ENCODE data around the gene BNIP5. TPM values are rescaled to one million over a fixed set of nuclear protein-coding genes. Genes with fewer than 3 reads are reported as not detected.

BNIP5 gene
- total RNA-seq, 8 experiments from 2014 or later: 0.05 to 0.45 (median 0.14) TPM; not detected in 3

DNA sequence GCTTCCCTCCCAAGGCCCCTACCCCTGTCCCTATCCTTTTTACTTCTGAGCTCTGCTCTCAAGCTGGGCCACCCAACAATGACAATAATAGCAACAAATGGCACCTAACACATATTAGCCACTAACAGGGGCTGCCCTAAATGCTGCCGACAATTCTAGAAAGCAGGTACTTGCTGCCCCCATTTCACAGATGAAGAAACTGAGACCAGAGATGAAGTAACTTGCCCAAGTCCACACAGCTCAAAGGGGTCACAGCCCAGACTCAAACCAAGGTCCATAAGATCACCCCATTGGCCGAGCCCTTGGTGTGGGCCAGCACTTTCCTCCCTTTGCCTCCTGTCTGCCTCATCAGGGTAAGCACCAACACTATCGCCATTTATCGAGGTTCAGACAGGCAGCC is 12.0 kb downstream of the BNIP5 start:
- no peak overlapping the region for H3K4me3 ChIP-seq
- in situ Hi-C loops (cut with MboI; ENCODE audit: low pct_unique_long_range_greater_than_20kb in 2 of 9, low sequenced_read_pairs in 9 of 9, unreplicated experiment in 9 of 9): no loop called here
- peaks cover 54 to 56% of the 10 kb centered on the region in 2 donors for H3K4me1 ChIP-seq (replicated peaks in 1 of 2)
- no peak for ATAC-seq (replicated peaks in 6 of 8)
- WGBS, 10 experiments: 89 to 100% (median 100%) methylated on average over 1 to 3 of the region's 4 CpGs; no CpG with 5 or more reads in 7 of the 10 experiments
- H3K27ac ChIP-seq: no peak overlapping the region

GRCh38 chr6:36324191-36324590 is 12.5 kb downstream of the BNIP5 start:
- ATAC-seq (replicated peaks in 6 of 8): no peak
- in situ Hi-C loops (cut with MboI; ENCODE audit: low pct_unique_long_range_greater_than_20kb in 2 of 9, low sequenced_read_pairs in 9 of 9, unreplicated experiment in 9 of 9): no loop called here

DNA sequence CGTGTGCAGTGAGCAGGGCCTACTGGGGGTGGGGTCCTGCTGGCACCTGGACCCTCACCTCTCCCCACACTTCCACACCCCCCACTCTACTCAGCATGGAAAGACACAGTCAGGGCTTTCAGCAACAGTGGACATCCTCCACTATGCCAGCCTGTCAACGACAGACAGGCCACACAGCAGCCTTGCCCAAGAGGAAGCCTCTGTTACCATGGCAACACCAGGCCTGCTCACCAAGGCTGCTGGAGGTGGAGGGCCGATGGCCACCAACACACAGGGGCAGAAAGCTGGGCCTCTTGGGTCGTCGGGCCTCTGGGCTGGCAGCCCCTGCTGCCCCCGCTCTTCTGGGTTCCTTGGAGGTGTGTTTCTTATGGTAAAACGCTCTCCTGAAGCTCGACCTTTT is 13.6 kb downstream of the BNIP5 start:
- in situ Hi-C loops (cut with MboI; ENCODE audit: low pct_unique_long_range_greater_than_20kb in 2 of 9, low sequenced_read_pairs in 9 of 9, unreplicated experiment in 9 of 9): no loop called here
- ATAC-seq (replicated peaks in 6 of 8): peak in 5 of 8 experiments; percentile 60 to 79 (median 76)
- H3K4me1 ChIP-seq (replicated peaks in 1 of 2): peaks cover 49 to 52% of the 10 kb centered on the region in 2 donors
- WGBS, 10 experiments: 29 to 90% methylated on average over 1 to 2 of the region's 8 CpGs; no CpG with 5 or more reads in 8 of the 10 experiments
- H3K27ac ChIP-seq: no peak overlapping the region
- H3K4me3 ChIP-seq: no peak overlapping the region

More at GRCh38 chr6:36324191-36324590, 12.5 kb downstream of the BNIP5 start:
- peaks cover 54 to 58% of the 10 kb centered on the region in 2 donors for H3K4me1 ChIP-seq (replicated peaks in 1 of 2)
- H3K4me3 ChIP-seq: no peak overlapping the region
- WGBS, 10 experiments: 71 to 95% (median 80%) methylated on average over 1 to 4 of the region's 6 CpGs; no CpG with 5 or more reads in 7 of the 10 experiments
- no peak overlapping the region for H3K27ac ChIP-seq

DNA sequence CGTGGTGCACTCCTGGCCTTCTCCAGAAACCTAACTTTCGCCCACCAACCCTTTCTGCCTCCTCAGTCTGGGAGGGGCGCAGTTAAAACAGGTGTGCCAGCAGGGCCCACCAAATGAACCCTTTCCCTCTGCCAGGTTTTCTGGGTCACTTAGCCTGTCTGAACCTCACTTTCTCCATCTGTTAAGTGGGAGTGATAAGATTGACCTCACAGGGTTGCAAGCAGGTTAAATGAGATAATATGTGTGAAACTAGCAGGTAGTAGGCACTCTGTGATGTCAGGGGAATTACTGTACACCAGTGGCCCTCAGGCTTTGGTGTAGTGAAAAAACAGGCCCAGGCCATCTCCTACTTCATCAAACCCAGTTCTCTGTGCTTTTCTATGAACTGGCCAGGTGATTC is 14.1 kb downstream of the BNIP5 start:
- WGBS, 10 experiments: 50 to 100% (median 100%) methylated on average over 1 to 3 of the region's 3 CpGs; no CpG with 5 or more reads in 5 of the 10 experiments
- no peak for ATAC-seq (replicated peaks in 6 of 8)
- Histone ChIP-seq H3K4me1 (replicated peaks in 1 of 2) (peaks cover 45 to 47% of the 10 kb centered on the region in 2 donors), H3K4me3 (no peak overlapping the region), H3K27ac (no peak overlapping the region)
- in situ Hi-C loops (cut with MboI; ENCODE audit: low pct_unique_long_range_greater_than_20kb in 2 of 9, low sequenced_read_pairs in 9 of 9, unreplicated experiment in 9 of 9): no loop called here

- peak; percentile 19 to 80 (median 70) for ATAC-seq (replicated peaks in 6 of 8)
- peaks cover 24 to 26% of the 10 kb centered on the region in 2 donors for H3K4me1 ChIP-seq (replicated peaks in 1 of 2)
- H3K4me3 ChIP-seq: no peak overlapping the region
- peak overlapping the region in 1 of 2 donors; percentile 52 for H3K27ac ChIP-seq
- in situ Hi-C loops (cut with MboI; ENCODE audit: low pct_unique_long_range_greater_than_20kb in 2 of 9, low sequenced_read_pairs in 9 of 9, unreplicated experiment in 9 of 9): no loop called here
- WGBS, 10 experiments: 37 to 93% (median 81%) methylated on average over 3 of the region's 11 CpGs; no CpG with 5 or more reads in 5 of the 10 experiments
These were observed 16.2 kb downstream of the BNIP5 start for GRCh38 chr6:36320475-36320874.

DNA sequence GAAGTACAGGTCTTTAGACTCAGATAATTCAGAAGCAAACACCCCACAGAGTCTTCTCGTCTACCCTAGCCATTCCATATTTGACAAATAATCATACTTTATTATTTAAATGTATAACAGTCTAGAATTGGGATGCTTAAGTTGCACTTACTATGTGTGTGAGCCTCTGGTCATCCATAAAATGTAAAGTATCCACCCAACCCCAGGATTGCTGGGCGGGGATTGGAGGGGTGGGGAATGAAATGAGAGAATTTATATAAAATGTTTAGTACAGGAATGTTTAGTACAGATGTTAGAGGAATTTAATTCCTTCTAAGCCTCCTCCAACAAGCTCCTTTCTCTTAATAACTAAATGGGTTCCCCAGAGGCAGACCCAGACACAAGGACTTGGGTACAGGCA is 16.9 kb downstream of the BNIP5 start:
- WGBS, 10 experiments: 0 to 100% (median 47%) methylated on average over 1 to 2 of the region's 2 CpGs; no CpG with 5 or more reads in 2 of the 10 experiments
- Histone ChIP-seq H3K4me1 (replicated peaks in 1 of 2) (peaks cover 19 to 22% of the 10 kb centered on the region in 2 donors), H3K27ac (no peak overlapping the region), H3K4me3 (no peak overlapping the region)
- in situ Hi-C loops (cut with MboI; ENCODE audit: low pct_unique_long_range_greater_than_20kb in 2 of 9, low sequenced_read_pairs in 9 of 9, unreplicated experiment in 9 of 9): no loop called here
- ATAC-seq (replicated peaks in 6 of 8): peak in 3 of 8 experiments; percentile 68 to 78 (median 74)

DNA sequence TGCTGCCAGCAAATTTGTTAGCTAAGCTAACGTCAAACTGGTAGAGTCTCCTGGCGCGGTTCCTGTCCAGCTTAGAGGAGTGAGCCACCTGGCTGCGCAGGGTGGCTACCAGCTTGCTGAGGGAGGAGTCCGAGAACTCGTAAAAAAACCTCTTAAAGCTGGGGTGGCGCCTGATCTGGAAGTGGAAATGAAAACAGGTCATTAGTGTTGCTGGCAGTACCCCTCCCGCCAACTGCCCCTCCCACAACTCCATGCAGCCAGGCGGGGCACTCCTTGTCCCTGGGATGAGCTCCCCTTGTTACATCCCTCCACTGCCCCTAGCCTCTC is 17.3 kb downstream of the BNIP5 start:
- Histone ChIP-seq H3K27ac (no peak overlapping the region), H3K4me3 (no peak overlapping the region), H3K4me1 (replicated peaks in 1 of 2) (peaks cover 19 to 22% of the 10 kb centered on the region in 2 donors)
- 21 to 95% (median 67%) methylated on average over 1 to 7 of the region's 9 CpGs; no CpG with 5 or more reads in 4 of the 10 experiments for WGBS, 10 experiments
- ATAC-seq (replicated peaks in 6 of 8): peak in 4 of 8 experiments; percentile 23 to 78 (median 67)
- in situ Hi-C loops (cut with MboI; ENCODE audit: low pct_unique_long_range_greater_than_20kb in 2 of 9, low sequenced_read_pairs in 9 of 9, unreplicated experiment in 9 of 9): no loop called here

GRCh38 chr6:36318690-36319435 is 17.8 kb downstream of the BNIP5 start:
- H3K27ac ChIP-seq: no peak overlapping the region
- no peak overlapping the region for H3K4me3 ChIP-seq
- in situ Hi-C loops (cut with MboI; ENCODE audit: low pct_unique_long_range_greater_than_20kb in 2 of 9, low sequenced_read_pairs in 9 of 9, unreplicated experiment in 9 of 9): no loop called here
- peaks cover 19 to 25% of the 10 kb centered on the region in 2 donors for H3K4me1 ChIP-seq (replicated peaks in 1 of 2)
- WGBS, 10 experiments: 44 to 83% (median 70%) methylated on average over 1 to 6 of the region's 6 CpGs
- peak in 3 of 8 experiments; percentile 8 to 16 (median 9) for ATAC-seq (replicated peaks in 6 of 8)

DNA sequence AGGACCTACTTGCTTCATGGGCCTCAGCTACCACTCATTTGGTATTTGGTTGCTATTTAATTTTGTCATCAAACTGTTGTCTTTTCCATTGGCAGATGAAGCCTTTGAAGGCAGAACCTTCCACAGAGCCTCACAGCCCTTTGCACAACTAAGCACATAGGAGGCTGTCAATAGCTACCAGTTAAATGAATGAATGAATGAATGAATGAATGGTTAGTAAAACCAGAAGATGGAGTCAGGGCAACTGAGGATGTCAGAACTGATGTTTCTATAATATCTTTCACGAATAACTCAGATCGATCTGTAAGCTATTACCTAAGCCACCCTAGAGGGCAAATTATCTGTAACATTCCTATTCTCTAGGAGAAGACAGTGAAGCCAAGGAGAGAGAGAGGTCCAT is 19.1 kb downstream of the BNIP5 start:
- Histone ChIP-seq H3K4me1 (replicated peaks in 1 of 2) (peaks cover 10 to 20% of the 10 kb centered on the region in 2 donors), H3K27ac (no peak overlapping the region), H3K4me3 (no peak overlapping the region)
- in situ Hi-C loops (cut with MboI; ENCODE audit: low pct_unique_long_range_greater_than_20kb in 2 of 9, low sequenced_read_pairs in 9 of 9, unreplicated experiment in 9 of 9): no loop called here
- 70 to 100% (median 96%) methylated on average over 1 to 2 of the region's 2 CpGs; no CpG with 5 or more reads in 2 of the 10 experiments for WGBS, 10 experiments
- no peak for ATAC-seq (replicated peaks in 6 of 8)

- no peak overlapping the region for H3K27ac ChIP-seq
- no peak for ATAC-seq (replicated peaks in 6 of 8)
- in situ Hi-C loops (cut with MboI; ENCODE audit: low pct_unique_long_range_greater_than_20kb in 2 of 9, low sequenced_read_pairs in 9 of 9, unreplicated experiment in 9 of 9): no loop called here
- H3K4me3 ChIP-seq: no peak overlapping the region
- H3K4me1 ChIP-seq (replicated peaks in 1 of 2): peaks cover 9 to 20% of the 10 kb centered on the region in 2 donors
- 71 to 100% (median 100%) methylated on average over 1 to 3 of the region's 5 CpGs; no CpG with 5 or more reads in 4 of the 10 experiments for WGBS, 10 experiments
These were observed 20.8 kb downstream of the BNIP5 start for GRCh38 chr6:36315921-36316320.

DNA sequence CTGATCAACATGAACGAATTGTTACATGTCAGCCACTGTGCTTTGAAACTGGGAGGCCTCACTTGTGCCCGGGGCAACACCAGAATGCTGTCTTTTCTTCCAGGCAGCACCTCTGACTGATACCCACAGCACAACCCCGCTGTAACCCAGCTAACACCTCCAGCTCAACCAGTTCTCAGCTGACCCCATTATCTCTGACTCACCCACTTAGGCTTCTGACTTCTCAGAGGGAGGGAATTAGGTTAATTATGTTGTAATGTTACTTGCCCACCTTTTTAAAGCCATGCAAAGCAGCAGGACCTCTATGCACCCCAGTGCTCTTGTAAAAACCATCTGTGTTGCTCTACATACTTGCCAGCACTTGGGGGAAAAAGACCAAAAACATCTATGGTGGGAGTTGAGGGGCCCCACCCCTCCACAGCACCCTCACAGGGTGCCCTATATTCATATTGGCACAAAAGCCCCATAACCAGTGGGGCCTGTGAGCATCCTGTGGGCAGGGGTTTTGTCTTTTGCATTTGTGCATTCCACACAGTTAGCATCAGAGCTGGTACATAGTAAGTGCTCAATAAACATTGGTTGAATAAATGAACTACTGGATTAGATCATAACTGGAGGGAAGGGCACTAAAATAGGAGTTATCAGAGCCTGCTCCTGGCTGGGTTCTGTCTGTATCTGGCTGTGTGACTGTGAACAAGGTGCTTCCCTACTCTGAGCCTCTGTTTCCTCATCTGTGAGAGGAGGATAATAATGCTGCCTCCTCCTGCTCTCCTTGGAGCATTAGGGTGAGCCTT is 22.3 kb downstream of the BNIP5 start:
- Histone ChIP-seq H3K4me3 (no peak overlapping the region), H3K27ac (no peak overlapping the region), H3K4me1 (replicated peaks in 1 of 2) (peaks cover 0 to 8% of the 10 kb centered on the region in 2 donors)
- in situ Hi-C loops (cut with MboI; ENCODE audit: low pct_unique_long_range_greater_than_20kb in 2 of 9, low sequenced_read_pairs in 9 of 9, unreplicated experiment in 9 of 9): no loop called here
- ATAC-seq (replicated peaks in 6 of 8): peak; percentile 30 to 97 (median 54)
- 0 to 80% (median 44%) methylated on average over 1 to 3 of the region's 3 CpGs; no CpG with 5 or more reads in 1 of the 10 experiments for WGBS, 10 experiments

GRCh38 chr6:36313649-36313936 is 23.1 kb downstream of the BNIP5 start:
- no peak overlapping the region for H3K4me3 ChIP-seq
- ATAC-seq (replicated peaks in 6 of 8): peak in 4 of 8 experiments; percentile 38 to 77 (median 69)
- WGBS, 10 experiments: 4 to 89% (median 71%) methylated on average over 1 to 4 of the region's 4 CpGs; no CpG with 5 or more reads in 2 of the 10 experiments
- H3K4me1 ChIP-seq (replicated peaks in 1 of 2): peaks cover 0 to 6% of the 10 kb centered on the region in 2 donors
- H3K27ac ChIP-seq: no peak overlapping the region
- in situ Hi-C loops (cut with MboI; ENCODE audit: low pct_unique_long_range_greater_than_20kb in 2 of 9, low sequenced_read_pairs in 9 of 9, unreplicated experiment in 9 of 9): no loop called here

All from motor neuron (in vitro differentiated cells).